ENCODE measurements around the gene FHAD1. TPM values are rescaled to one million over a fixed set of nuclear protein-coding genes. Genes with fewer than 3 reads are reported as not detected.

Gene FHAD1
- total RNA-seq, 1 donor from 2014 or later: 1.3 TPM

- H3K9me3 Mint-ChIP-seq: no peaks in the 10 kb centered on the region
- no peak overlapping the region for H3K4me3 Mint-ChIP-seq
- TF ChIP-seq, protein P1, sequence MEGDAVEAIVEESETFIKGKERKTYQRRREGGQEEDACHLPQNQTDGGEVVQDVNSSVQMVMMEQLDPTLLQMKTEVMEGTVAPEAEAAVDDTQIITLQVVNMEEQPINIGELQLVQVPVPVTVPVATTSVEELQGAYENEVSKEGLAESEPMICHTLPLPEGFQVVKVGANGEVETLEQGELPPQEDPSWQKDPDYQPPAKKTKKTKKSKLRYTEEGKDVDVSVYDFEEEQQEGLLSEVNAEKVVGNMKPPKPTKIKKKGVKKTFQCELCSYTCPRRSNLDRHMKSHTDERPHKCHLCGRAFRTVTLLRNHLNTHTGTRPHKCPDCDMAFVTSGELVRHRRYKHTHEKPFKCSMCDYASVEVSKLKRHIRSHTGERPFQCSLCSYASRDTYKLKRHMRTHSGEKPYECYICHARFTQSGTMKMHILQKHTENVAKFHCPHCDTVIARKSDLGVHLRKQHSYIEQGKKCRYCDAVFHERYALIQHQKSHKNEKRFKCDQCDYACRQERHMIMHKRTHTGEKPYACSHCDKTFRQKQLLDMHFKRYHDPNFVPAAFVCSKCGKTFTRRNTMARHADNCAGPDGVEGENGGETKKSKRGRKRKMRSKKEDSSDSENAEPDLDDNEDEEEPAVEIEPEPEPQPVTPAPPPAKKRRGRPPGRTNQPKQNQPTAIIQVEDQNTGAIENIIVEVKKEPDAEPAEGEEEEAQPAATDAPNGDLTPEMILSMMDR (IDR thresholded peaks at IDR 0.05; ENCODE audit: unreplicated experiment): no peak
- H3K27me3 Mint-ChIP-seq (ENCODE audit: low read depth): no peaks in the 10 kb centered on the region
- DNase-seq (ENCODE audit: low spot score in 2 of 2, unreplicated experiment in 2 of 2): no peak
- H3K36me3 Mint-ChIP-seq: no peaks in the 10 kb centered on the region
- H3K27ac Mint-ChIP-seq: no peak overlapping the region
- peaks cover 15% of the 10 kb centered on the region for H3K4me1 Mint-ChIP-seq
These were observed 110.7 kb downstream of the FHAD1 start for GRCh38 chr1:15357612-15358207.

- Mint-ChIP-seq H3K4me1 (peaks cover 15% of the 10 kb centered on the region), H3K36me3 (no peaks in the 10 kb centered on the region), H3K27me3 (ENCODE audit: low read depth) (no peaks in the 10 kb centered on the region), H3K4me3 (no peak overlapping the region), H3K27ac (no peak overlapping the region), H3K9me3 (no peaks in the 10 kb centered on the region)
- TF ChIP-seq, protein P1 (IDR thresholded peaks at IDR 0.05; ENCODE audit: unreplicated experiment): no peak
- no peak for DNase-seq (ENCODE audit: low spot score in 2 of 2, unreplicated experiment in 2 of 2)
These were observed 111.6 kb downstream of the FHAD1 start for GRCh38 chr1:15358565-15359133.

GRCh38 chr1:15360700-15361099 lies 113.7 kb downstream of the FHAD1 start:
- Mint-ChIP-seq H3K4me3 (no peak overlapping the region), H3K4me1 (peaks cover 18% of the 10 kb centered on the region), H3K36me3 (no peaks in the 10 kb centered on the region), H3K27ac (no peak overlapping the region), H3K27me3 (ENCODE audit: low read depth) (no peaks in the 10 kb centered on the region), H3K9me3 (no peaks in the 10 kb centered on the region)
- no peak for DNase-seq (ENCODE audit: low spot score in 2 of 2, unreplicated experiment in 2 of 2)
- TF ChIP-seq, protein P1 (IDR thresholded peaks at IDR 0.05; ENCODE audit: unreplicated experiment): no peak

- no peak overlapping the region for H3K27ac Mint-ChIP-seq
- peaks cover 11% of the 10 kb centered on the region for H3K4me1 Mint-ChIP-seq
- TF ChIP-seq, protein P1 (IDR thresholded peaks at IDR 0.05; ENCODE audit: unreplicated experiment): no peak
- no peak overlapping the region for H3K4me3 Mint-ChIP-seq
- no peaks in the 10 kb centered on the region for H3K36me3 Mint-ChIP-seq
- H3K27me3 Mint-ChIP-seq (ENCODE audit: low read depth): no peaks in the 10 kb centered on the region
- DNase-seq (ENCODE audit: low spot score in 2 of 2, unreplicated experiment in 2 of 2): no peak
- no peaks in the 10 kb centered on the region for H3K9me3 Mint-ChIP-seq
These were observed 115.2 kb downstream of the FHAD1 start for GRCh38 chr1:15362096-15362736.

- peaks cover 7% of the 10 kb centered on the region for H3K4me1 Mint-ChIP-seq
- H3K27me3 Mint-ChIP-seq (ENCODE audit: low read depth): no peaks in the 10 kb centered on the region
- TF ChIP-seq, protein P1 (IDR thresholded peaks at IDR 0.05; ENCODE audit: unreplicated experiment): no peak
- no peaks in the 10 kb centered on the region for H3K9me3 Mint-ChIP-seq
- DNase-seq (ENCODE audit: low spot score in 2 of 2, unreplicated experiment in 2 of 2): no peak
- no peak overlapping the region for H3K27ac Mint-ChIP-seq
- no peaks in the 10 kb centered on the region for H3K36me3 Mint-ChIP-seq
- no peak overlapping the region for H3K4me3 Mint-ChIP-seq
These were observed 115.7 kb downstream of the FHAD1 start for GRCh38 chr1:15362737-15363128.
